Measurements from ENCODE around the gene BCAP31.

- TF ChIP-seq POLR2A (IDR thresholded peaks at IDR 0.05): no peak
- TF ChIP-seq, protein P1, sequence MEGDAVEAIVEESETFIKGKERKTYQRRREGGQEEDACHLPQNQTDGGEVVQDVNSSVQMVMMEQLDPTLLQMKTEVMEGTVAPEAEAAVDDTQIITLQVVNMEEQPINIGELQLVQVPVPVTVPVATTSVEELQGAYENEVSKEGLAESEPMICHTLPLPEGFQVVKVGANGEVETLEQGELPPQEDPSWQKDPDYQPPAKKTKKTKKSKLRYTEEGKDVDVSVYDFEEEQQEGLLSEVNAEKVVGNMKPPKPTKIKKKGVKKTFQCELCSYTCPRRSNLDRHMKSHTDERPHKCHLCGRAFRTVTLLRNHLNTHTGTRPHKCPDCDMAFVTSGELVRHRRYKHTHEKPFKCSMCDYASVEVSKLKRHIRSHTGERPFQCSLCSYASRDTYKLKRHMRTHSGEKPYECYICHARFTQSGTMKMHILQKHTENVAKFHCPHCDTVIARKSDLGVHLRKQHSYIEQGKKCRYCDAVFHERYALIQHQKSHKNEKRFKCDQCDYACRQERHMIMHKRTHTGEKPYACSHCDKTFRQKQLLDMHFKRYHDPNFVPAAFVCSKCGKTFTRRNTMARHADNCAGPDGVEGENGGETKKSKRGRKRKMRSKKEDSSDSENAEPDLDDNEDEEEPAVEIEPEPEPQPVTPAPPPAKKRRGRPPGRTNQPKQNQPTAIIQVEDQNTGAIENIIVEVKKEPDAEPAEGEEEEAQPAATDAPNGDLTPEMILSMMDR (IDR thresholded peaks at IDR 0.05): no peak
Observed at GRCh38 chrX:153681175-153681574, 43.0 kb downstream of the BCAP31 start.
